Measurements from ENCODE around the gene ZNF691.

- TF ChIP-seq CTCF (IDR thresholded peaks at IDR 0.05; ENCODE audit: low read length) (no peak), EZH2 (IDR thresholded peaks at IDR 0.05; ENCODE audit: borderline replicate concordance, low read length) (no peak)
Observed at GRCh38 chr1:42832641-42833240, 13.7 kb upstream of the ZNF691 start.

Measured in OCI-LY1 (cell line).